IPS-18c (cell line): ENCODE results near the gene ARID5B.

Experiments
- H3K4me3 ChIP-seq: 2 replicates; pipeline ENCODE4 v1.7.0; 2013; ENCODE audit warnings: low read depth, mild to moderate bottlenecking, low read length, moderate library complexity; ENCODE audit not compliant: insufficient read depth
- H3K9me3 ChIP-seq: one replicate; pipeline ENCODE4 v1.6.1; 2013; ENCODE audit warnings: mild to moderate bottlenecking, low read length, moderate library complexity; ENCODE audit not compliant: control insufficient read depth, insufficient read depth

The ARID5B gene

GRCh38 chr10:61877887-61878739 is 23.4 kb upstream of the ARID5B start:
- Histone ChIP-seq H3K4me3 (no peak overlapping the region), H3K9me3 (no peaks in the 10 kb centered on the region)

- H3K4me3 ChIP-seq = no peak overlapping the region
- no peaks in the 10 kb centered on the region for H3K9me3 ChIP-seq
Measured at GRCh38 chr10:61878740-61879068, 22.8 kb upstream of the ARID5B start.

DNA sequence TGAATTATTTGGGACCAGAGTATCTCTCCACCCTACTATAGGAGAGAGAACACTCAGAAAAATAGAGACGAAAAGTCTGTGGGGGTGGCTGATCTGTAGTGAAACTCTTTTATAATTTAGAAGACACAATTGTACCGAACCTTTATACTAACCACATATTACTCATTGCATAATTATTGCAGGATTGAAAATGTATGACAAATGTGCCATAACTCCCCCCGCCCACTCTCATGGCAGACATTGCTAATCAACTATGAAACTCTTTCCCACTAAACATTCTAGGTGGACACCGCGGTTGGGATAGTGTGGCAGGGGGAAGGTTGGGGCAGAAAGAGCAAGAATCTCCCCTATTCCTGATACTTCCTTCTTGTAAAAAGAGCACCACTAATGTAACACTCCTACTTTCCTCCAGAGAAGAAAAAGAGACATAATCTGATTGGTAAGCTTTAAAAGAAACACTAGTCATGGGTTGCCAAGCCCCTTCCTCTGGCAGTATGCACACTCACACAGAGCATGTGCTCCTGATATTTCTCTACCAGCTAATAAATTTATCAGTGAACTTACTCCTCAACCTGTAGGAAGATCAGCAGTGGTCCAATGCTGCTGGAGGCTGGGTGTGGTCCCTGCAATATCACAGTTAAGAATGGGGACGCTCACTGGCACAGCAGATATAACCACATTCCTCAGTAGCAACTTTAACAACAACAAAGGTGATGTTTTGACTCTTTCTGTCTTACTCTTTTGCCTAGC is 18.7 kb upstream of the ARID5B start:
- Histone ChIP-seq H3K9me3 (no peaks in the 10 kb centered on the region), H3K4me3 (no peak overlapping the region)

DNA sequence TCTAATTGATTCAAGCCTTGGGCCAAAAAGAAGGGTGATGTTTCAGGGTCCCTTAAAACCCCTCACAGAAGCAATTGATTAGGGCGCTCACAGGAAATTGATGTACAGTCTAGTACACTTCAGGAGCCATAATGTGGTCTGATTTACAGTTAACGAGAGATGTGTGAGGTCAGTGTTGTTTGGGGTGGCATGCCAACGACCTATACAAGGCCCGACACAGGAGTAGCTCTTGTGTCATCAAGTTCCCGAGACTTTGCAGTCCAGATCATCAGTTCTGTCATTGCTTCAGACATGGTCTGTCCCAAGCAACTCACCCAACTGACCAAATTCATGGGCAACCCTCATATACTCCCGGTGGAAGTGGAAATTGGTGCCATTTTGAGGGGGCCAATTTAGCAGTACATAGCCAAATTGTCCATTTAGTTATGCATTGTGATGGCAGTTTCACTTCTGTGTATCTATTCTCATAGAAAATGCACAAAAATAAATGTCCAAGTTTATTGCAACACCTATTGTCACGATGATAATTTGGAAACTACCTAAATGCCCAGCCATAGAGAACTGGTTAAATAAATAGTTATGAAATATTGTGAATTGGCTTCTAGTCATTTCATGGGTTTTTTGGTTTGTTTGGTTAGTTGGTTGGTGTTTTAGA is 18.0 kb upstream of the ARID5B start:
- H3K4me3 ChIP-seq = no peak overlapping the region
- H3K9me3 ChIP-seq = no peaks in the 10 kb centered on the region

DNA sequence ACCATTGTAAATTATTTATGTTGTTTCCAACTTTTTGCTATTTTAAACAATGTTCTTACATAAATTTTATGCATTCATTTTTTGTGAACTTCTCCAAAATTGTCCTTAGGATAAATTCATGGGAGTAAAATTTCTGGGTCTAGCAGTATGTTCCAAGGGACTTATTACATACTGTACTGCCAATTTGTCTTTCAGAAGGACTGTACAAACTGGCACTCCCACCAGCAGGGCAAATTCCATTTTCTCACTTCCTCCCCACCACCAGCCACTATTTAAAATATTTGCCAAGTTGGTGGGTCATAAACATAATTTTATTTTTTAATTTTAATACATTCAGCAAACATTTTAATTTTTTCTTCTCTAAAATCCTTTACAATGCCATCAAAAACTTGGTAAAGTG is 13.7 kb upstream of the ARID5B start:
- H3K4me3 ChIP-seq = no peak overlapping the region

DNA sequence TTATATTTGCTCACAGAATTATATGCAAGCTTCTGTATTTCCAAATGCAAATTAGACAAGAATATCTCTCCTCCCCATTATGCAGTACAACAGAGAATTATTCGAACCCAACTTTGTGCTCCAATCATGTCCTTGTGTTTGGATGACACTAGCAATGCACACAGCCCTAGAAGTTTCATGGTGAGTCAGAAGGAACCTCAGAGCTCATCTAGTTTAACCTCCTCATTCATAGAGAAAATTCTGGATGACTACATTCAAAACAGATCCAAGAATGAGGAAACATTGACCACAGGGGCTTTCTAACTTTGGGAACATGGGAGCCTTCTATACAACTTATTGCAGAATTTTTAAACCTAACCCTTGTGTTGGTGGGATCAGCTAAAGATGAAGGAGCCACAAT is 12.8 kb upstream of the ARID5B start:
- Histone ChIP-seq H3K4me3 (no peak overlapping the region), H3K9me3 (no peaks in the 10 kb centered on the region)

More for the DNA sequence above, 13.7 kb upstream of the ARID5B start:
- H3K9me3 ChIP-seq = no peaks in the 10 kb centered on the region

DNA sequence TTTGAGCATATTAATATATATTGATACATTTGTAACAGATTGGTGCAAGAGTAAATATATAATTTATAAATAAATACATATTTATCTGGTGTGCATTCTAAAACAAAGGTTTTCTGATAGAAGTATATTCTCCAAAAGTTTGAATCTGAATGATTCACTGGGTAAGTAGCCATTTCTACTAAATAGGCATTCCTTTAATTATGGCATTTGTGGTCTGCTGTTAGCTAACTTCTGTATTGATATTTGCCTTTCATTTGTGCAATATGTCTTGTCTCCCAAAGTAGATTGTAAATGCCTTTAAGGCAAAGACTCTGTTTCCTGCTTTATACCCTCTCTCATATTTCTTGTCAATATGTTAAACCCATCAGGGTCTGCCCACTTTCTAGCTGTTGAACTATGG is 11.1 kb upstream of the ARID5B start:
- no peaks in the 10 kb centered on the region for H3K9me3 ChIP-seq
- H3K4me3 ChIP-seq = no peak overlapping the region

DNA sequence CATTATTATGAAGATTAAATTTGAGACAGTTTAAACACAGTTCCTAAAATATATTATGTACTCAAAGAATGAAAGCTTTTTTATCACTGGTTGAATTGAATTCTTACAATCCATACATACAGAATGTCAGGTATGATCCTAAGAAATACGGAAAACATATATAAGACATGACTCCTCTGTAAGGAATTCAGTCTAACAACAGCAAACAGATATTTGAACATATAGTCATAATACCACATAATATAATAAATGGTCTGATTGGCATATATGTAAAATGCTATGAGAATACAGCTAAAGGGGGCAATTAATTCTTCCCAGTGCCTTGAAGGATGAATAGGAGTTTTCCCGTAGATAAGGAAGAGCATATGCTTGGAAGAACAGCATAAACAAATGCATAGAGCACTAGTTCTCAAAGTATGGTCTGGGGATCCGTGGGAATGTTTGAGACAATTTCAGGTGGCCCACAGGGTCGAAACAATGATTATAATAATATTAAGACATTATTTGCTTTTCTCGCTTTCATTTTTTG is 10.6 kb upstream of the ARID5B start:
- Histone ChIP-seq H3K9me3 (no peaks in the 10 kb centered on the region), H3K4me3 (no peak overlapping the region)

DNA sequence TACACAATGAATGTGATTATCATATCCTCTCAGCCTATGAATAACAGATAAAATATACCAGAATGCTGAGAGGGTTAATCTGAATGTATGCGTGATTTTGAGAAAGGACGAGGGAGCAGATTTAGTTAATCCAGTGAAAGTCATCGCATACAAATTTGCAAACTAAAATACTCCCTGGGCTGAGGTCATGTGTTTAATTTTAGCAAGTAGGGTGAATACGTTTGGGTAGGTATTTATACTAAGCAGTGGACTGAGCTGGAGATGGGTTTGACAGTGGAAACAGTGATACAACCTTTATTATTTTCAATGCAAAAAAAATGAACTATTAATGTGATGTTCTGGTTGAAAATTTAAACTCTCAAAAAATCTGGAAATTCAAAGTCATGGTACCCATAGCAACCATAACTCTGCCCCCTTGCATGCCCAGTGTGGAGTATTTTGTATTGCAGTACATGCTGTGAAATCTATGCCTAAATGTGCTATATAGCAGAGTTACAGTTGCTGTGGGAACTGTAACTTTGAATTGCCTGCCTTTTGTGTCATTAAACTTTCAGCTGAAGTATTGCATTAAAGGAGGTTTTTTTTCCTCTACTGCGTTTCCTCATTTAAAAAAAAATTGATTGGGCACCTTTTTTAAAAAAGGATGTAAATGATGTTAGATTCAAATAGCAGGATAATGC is 9.5 kb upstream of the ARID5B start:
- H3K9me3 ChIP-seq = no peaks in the 10 kb centered on the region
- H3K4me3 ChIP-seq = no peak overlapping the region

DNA sequence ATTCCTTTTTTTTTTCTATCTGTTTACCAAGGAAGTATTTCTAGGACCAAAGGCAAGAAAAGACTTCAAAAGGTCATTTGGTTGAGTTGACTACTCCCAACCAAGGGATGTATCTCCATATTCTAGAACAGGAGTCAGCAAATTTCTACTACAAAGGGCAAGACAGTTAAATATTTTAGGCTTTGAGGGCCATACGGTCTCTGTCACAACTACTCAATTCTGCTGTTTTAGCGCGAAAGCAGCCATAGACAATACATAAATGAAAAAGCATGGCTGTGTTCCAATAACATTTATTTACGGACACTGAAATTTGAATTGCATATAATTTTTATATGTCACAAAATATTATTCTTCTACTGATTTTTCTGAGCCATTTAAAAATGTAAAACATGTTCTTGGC is 8.5 kb upstream of the ARID5B start:
- no peak overlapping the region for H3K4me3 ChIP-seq
- no peaks in the 10 kb centered on the region for H3K9me3 ChIP-seq

GRCh38 chr10:61894133-61894532 is 7.4 kb upstream of the ARID5B start:
- no peak overlapping the region for H3K4me3 ChIP-seq
- no peaks in the 10 kb centered on the region for H3K9me3 ChIP-seq

DNA sequence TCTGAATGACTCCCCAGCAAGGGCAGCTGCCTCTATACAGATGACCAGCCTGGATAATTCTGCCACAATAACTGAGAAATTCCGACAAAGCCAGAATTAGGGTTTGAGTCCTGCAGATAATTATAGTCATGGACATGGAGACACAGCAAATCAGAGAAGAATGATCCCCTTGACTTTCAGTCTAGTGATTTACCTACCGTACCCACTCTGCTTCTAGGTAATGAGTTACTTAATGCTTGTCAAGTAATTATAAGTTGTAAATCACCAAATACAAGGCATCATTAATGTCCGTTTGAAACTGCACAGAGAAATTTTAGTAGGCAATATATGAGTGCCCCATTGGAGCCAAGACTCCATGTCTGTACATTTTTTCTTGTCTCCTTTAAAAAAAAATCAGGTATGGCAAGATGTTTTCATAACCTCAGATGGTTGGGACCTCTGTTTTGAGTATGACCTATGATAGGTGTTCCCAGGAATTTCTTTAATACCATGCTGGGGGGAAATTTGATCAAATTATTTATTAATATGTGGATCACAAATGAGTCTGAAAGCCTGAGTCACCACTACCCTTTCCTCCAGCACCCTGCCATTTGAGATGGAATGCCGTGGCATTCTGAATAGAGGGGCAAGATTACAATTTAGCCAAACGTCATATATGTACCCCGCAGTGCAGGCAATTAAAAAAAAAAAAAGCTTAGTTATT is 5.5 kb upstream of the ARID5B start:
- Histone ChIP-seq H3K4me3 (no peak overlapping the region), H3K9me3 (no peaks in the 10 kb centered on the region)

DNA sequence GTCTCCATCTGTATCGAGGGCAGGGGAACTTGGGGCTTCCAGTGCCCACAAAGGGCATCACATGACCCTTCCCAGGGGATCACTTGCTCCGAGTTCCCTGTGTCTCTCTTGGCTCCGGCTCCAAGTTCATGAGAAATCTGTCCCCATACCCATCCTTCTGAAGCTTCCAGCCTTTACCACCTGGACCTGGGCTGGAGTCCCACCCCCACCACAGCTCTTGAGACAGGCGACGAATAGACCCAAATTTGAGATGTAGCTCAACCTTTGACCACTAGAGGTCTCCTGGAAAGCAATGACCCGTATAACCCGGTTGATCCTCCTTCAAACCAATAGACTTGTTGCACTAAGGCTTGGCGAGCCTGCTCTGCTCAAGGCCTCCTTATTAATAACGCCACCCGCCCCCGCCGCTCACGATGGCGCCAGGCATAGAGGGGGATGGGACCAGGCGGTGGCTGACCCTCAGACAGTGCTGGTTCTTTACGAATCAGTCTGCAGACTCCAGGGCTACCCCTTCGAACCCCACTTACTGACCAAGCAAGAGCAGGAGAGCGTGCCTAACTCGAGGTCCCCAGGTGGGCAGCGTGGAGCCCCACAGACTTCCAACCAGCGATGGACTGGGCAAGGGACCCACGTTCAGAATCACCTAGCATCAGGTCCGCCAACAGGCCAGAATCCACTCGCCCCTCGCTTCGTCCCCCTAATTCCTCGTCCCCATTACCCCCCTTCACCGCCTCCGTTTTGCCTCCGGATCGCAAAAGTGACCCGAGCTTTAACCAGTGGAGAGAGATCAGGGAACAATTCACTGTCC is 4.4 kb upstream of the ARID5B start:
- Histone ChIP-seq H3K9me3 (no peaks in the 10 kb centered on the region), H3K4me3 (peak overlapping the region; percentile 69)

GRCh38 chr10:61897671-61898434 is 3.6 kb upstream of the ARID5B start:
- H3K4me3 ChIP-seq = peak overlapping the region; percentile 69

DNA sequence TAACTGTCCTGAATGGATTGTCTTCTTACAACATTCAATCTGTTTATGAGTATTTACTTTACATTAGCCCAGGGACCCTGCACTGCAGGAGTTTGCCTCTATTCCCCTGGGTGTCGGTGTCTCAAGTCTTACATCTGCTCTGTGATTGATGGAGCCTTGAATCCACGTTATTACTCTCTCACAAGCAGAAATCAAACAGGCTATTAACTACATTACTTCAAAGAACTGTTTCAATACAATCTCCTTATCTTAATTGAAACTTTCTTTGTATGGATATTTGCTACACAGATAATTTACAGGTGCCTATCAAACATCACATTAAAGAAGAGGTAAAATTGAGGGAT is 3.1 kb upstream of the ARID5B start:
- no peaks in the 10 kb centered on the region for H3K9me3 ChIP-seq
- H3K4me3 ChIP-seq = no peak overlapping the region

More at GRCh38 chr10:61897671-61898434, 3.6 kb upstream of the ARID5B start:
- H3K9me3 ChIP-seq = no peaks in the 10 kb centered on the region
